SK-N-MC (cell line): Measurements from ENCODE around the gene PACS2.

Experiments
- EZH2 ChIP-seq: fragments of 200-600 bp; sonication (generic); IDR thresholded peaks from one replicate; pipeline ENCODE4 v1.6.1; 2017; ENCODE audit warnings: antibody characterized with exemption
- FOXP2 ChIP-seq: optimal IDR thresholded peaks from 2 replicates; pipeline ENCODE3; 2011; ENCODE audit warnings: mild to moderate bottlenecking, moderate library complexity; ENCODE audit not compliant: insufficient read depth; ENCODE audit errors: extremely low read length, control extremely low read depth
- POLR2AphosphoS5 ChIP-seq: IDR thresholded peaks from 2 replicates; pipeline ENCODE4 v1.6.1; 2012; ENCODE audit warnings: mild to moderate bottlenecking, low read depth, low read length, borderline replicate concordance

DNA sequence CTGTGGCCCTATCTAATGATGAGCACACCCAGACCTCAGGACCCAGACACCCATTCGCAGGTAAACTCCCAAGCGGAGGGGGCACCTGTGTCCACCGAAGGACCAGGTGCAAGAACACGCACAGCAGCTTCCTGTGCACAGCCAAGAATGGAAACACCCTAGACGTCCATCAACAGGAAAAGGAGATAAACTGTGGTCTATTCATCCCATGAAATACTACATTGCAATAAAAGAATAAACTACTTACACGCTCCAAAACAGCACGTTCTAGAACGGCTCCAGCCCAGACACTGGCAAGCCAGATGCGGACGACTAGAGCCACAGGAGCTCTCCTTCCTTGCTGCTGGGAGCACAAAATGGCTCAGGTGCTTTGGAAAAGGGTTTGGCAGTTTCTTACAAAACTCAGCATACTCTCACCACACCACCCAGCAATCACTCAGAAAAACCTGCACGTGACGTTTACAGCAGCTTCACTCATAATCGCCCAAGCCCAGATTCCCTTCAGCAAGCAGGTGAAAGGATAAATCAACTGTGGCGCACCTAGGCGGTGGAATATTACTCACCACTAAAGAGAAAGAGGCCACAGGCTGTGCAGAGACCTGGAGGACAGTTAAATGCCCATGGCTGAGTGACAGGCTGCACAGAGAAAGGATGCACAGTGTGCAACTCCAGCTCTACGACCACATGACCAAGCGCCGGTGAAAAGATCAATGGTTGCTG is 34.7 kb upstream of the PACS2 start:
- no peak for TF ChIP-seq POLR2AphosphoS5
- no peak for TF ChIP-seq EZH2
- TF ChIP-seq FOXP2: no peak
